Endothelial cell of umbilical vein (primary cell): ENCODE results near the gene NODAL.

Experiments used
- CTCF ChIP-seq, 2 donors: IDR thresholded peaks; 1 replicate in 1 of 2; 2 replicates in 1 of 2; pipeline ENCODE4 v1.5.1; 2011; ENCODE audit warnings: low read length in 2 of 2, mild to moderate bottlenecking in 2 of 2, moderate library complexity in 2 of 2, control low read depth in 1 of 2, inconsistent platforms in 1 of 2, low read depth in 1 of 2; ENCODE audit not compliant: insufficient read depth in 1 of 2; ENCODE audit errors: extremely low read depth in 1 of 2
- EZH2 ChIP-seq: IDR thresholded peaks from 2 replicates; pipeline ENCODE4 v1.6.1; 2012; ENCODE audit warnings: borderline replicate concordance, low read depth, mild to moderate bottlenecking, moderate library complexity, low read length, inconsistent platforms; ENCODE audit not compliant: severe bottlenecking
- POLR2AphosphoS5 ChIP-seq: IDR thresholded peaks from 2 replicates; pipeline ENCODE4 v1.6.1; 2012; ENCODE audit warnings: low read depth, mild to moderate bottlenecking, control low read depth, low read length, moderate library complexity; ENCODE audit not compliant: insufficient read depth

- TF ChIP-seq POLR2AphosphoS5: peak; percentile 94
- no peak for TF ChIP-seq CTCF (IDR thresholded peaks at IDR 0.05; ENCODE audit: extremely low read depth in 1 of 2, insufficient read depth in 1 of 2, low read depth in 1 of 2, low read length in 2 of 2)
- no peak for TF ChIP-seq EZH2
Observed at GRCh38 chr10:70404036-70404786, 37.3 kb downstream of the NODAL start, which contains the start of gene EIF4EBP2.
